Activated CD4-positive, alpha-beta memory T cell treated with anti-CD3 and anti-CD28 coated beads for 36 hours (primary cell): ENCODE data around the gene KCNJ12. TPM values are rescaled to one million over a fixed set of nuclear protein-coding genes. Genes with fewer than 3 reads are reported as not detected.

ENCODE experiments used
- CTCF ChIA-PET: fragments of 350-600 bp; sonication (Branson Sonifier 250); formaldehyde crosslinking; loops from one replicate; lab custom pipeline; 2021; ENCODE audit warnings: antibody characterized with exemption, inconsistent platforms; lab: Charles Lee
- POLR2A ChIA-PET: fragments of 350-600 bp; sonication (Branson Sonifier 250); formaldehyde crosslinking; loops from one replicate; lab custom pipeline; 2021; ENCODE audit warnings: antibody characterized with exemption; lab: Charles Lee
- DNase-seq: peaks from one replicate; pipeline ENCODE4 v3.0.0-alpha.2; 2020
- H3K27ac Mint-ChIP-seq: one replicate; pipeline ENCODE4 v1.8.0; 2021; ENCODE audit warnings: mixed read lengths
- H3K27me3 Mint-ChIP-seq: one replicate; pipeline ENCODE4 v1.8.0; 2021; ENCODE audit warnings: mixed read lengths
- H3K36me3 Mint-ChIP-seq: one replicate; pipeline ENCODE4 v1.8.0; 2021; ENCODE audit warnings: mixed read lengths
- H3K4me1 Mint-ChIP-seq: one replicate; pipeline ENCODE4 v1.8.0; 2021; ENCODE audit warnings: low read depth, mixed read lengths
- H3K4me3 Mint-ChIP-seq: one replicate; pipeline ENCODE4 v1.8.0; 2021; ENCODE audit warnings: mild to moderate bottlenecking, mixed read lengths
- H3K9me3 Mint-ChIP-seq: one replicate; pipeline ENCODE4 v1.8.0; 2021; ENCODE audit warnings: mixed read lengths
- intact Hi-C: fragments of 100-400 bp; cut with micrococcal nuclease; formaldehyde crosslinking; loops from one replicate; pipeline ENCODE4 v1.15.1; 2023
- total RNA-seq, 2 experiments: library from RNA; stranded (reverse); gene quantifications; one replicate each; pipeline ENCODE4 v1.2.3, GENCODE V29; 2021

KCNJ12 gene
- total RNA-seq, 2 experiments from 2014 or later, result not detected

GRCh38 chr17:21361020-21361809 is 14.9 kb upstream of the KCNJ12 start:
- Mint-ChIP-seq H3K9me3 (no peaks in the 10 kb centered on the region), H3K4me1 (no peaks in the 10 kb centered on the region), H3K27ac (no peak overlapping the region), H3K27me3 (no peaks in the 10 kb centered on the region), H3K4me3 (no peak overlapping the region), H3K36me3 (no peaks in the 10 kb centered on the region)
- CTCF ChIA-PET, result no interaction called here
- DNase-seq, result no peak
- intact Hi-C loops, result no loop called here
- POLR2A ChIA-PET, result no interaction called here

- Mint-ChIP-seq H3K9me3 (no peaks in the 10 kb centered on the region), H3K4me1 (no peaks in the 10 kb centered on the region), H3K27me3 (no peaks in the 10 kb centered on the region), H3K36me3 (no peaks in the 10 kb centered on the region), H3K4me3 (no peak overlapping the region), H3K27ac (no peak overlapping the region)
- ChIA-PET CTCF (no interaction called here), POLR2A (no interaction called here)
- intact Hi-C loops, result no loop called here
- DNase-seq, result no peak
Measured at GRCh38 chr17:21362331-21362931, 13.7 kb upstream of the KCNJ12 start.

GRCh38 chr17:21363776-21364642 is 12.1 kb upstream of the KCNJ12 start:
- H3K9me3 Mint-ChIP-seq, result no peaks in the 10 kb centered on the region
- intact Hi-C loops, result no loop called here
- H3K36me3 Mint-ChIP-seq, result no peaks in the 10 kb centered on the region
- ChIA-PET POLR2A (no interaction called here), CTCF (interaction anchor here (1.1 kb wide), 1 partner anchor 149 kb away, joined by 3 read pairs; no protein-coding TSS in a partner anchor)
- H3K4me3 Mint-ChIP-seq, result no peak overlapping the region
- peaks cover 3% of the 10 kb centered on the region for H3K27me3 Mint-ChIP-seq
- H3K4me1 Mint-ChIP-seq, result no peaks in the 10 kb centered on the region
- no peak for DNase-seq
- H3K27ac Mint-ChIP-seq, result no peak overlapping the region

- ChIA-PET POLR2A (no interaction called here), CTCF (interaction anchor here (1.1 kb wide), 1 partner anchor 148 kb away, joined by 3 read pairs; no protein-coding TSS in a partner anchor)
- intact Hi-C loops, result no loop called here
- H3K27ac Mint-ChIP-seq, result no peak overlapping the region
- H3K36me3 Mint-ChIP-seq, result no peaks in the 10 kb centered on the region
- peaks cover 3% of the 10 kb centered on the region for H3K27me3 Mint-ChIP-seq
- H3K9me3 Mint-ChIP-seq, result no peaks in the 10 kb centered on the region
- no peak overlapping the region for H3K4me3 Mint-ChIP-seq
- DNase-seq, result no peak
- H3K4me1 Mint-ChIP-seq, result no peaks in the 10 kb centered on the region
Measured at GRCh38 chr17:21365016-21365415, 11.1 kb upstream of the KCNJ12 start.

GRCh38 chr17:21368545-21369246 is 7.5 kb upstream of the KCNJ12 start:
- Mint-ChIP-seq H3K27me3 (peaks cover 3% of the 10 kb centered on the region), H3K4me3 (no peak overlapping the region)
- DNase-seq, result peak; percentile 15

GRCh38 chr17:21369395-21369794 is 6.8 kb upstream of the KCNJ12 start:
- Mint-ChIP-seq H3K4me1 (no peaks in the 10 kb centered on the region), H3K36me3 (no peaks in the 10 kb centered on the region), H3K27me3 (peaks cover 5% of the 10 kb centered on the region), H3K27ac (no peak overlapping the region), H3K9me3 (no peaks in the 10 kb centered on the region), H3K4me3 (no peak overlapping the region)
- CTCF ChIA-PET, result interaction anchor here (0.7 kb wide), 1 partner anchor 88 kb away, joined by 3 read pairs; no protein-coding TSS in a partner anchor
- POLR2A ChIA-PET, result no interaction called here
- intact Hi-C loops, result no loop called here
- no peak for DNase-seq

More at GRCh38 chr17:21368545-21369246, 7.5 kb upstream of the KCNJ12 start:
- Mint-ChIP-seq H3K9me3 (no peaks in the 10 kb centered on the region), H3K36me3 (no peaks in the 10 kb centered on the region), H3K27ac (no peak overlapping the region), H3K4me1 (no peaks in the 10 kb centered on the region)
- CTCF ChIA-PET, result interaction anchor here (0.7 kb wide), 1 partner anchor 89 kb away, joined by 3 read pairs; no protein-coding TSS in a partner anchor
- intact Hi-C loops, result no loop called here
- POLR2A ChIA-PET, result no interaction called here

- Mint-ChIP-seq H3K4me1 (no peaks in the 10 kb centered on the region), H3K27me3 (peaks cover 11% of the 10 kb centered on the region), H3K36me3 (no peaks in the 10 kb centered on the region), H3K9me3 (no peaks in the 10 kb centered on the region), H3K27ac (no peak overlapping the region), H3K4me3 (no peak overlapping the region)
- intact Hi-C loops, result no loop called here
- no peak for DNase-seq
- ChIA-PET POLR2A (no interaction called here), CTCF (no interaction called here)
Measured at GRCh38 chr17:21370430-21370829, 5.7 kb upstream of the KCNJ12 start.

- POLR2A ChIA-PET, result no interaction called here
Measured at GRCh38 chr17:21371511-21372081, 4.6 kb upstream of the KCNJ12 start.

GRCh38 chr17:21372256-21372954 is 3.8 kb upstream of the KCNJ12 start:
- Mint-ChIP-seq H3K4me1 (peaks cover 5% of the 10 kb centered on the region), H3K4me3 (no peak overlapping the region), H3K36me3 (no peaks in the 10 kb centered on the region), H3K27me3 (peaks cover 22% of the 10 kb centered on the region), H3K9me3 (no peaks in the 10 kb centered on the region), H3K27ac (no peak overlapping the region)
- intact Hi-C loops, result no loop called here
- CTCF ChIA-PET, result no interaction called here
- DNase-seq, result no peak
- POLR2A ChIA-PET, result no interaction called here

More at GRCh38 chr17:21371511-21372081, 4.6 kb upstream of the KCNJ12 start:
- CTCF ChIA-PET, result no interaction called here
- Mint-ChIP-seq H3K4me3 (no peak overlapping the region), H3K4me1 (no peaks in the 10 kb centered on the region), H3K27me3 (peaks cover 17% of the 10 kb centered on the region), H3K27ac (no peak overlapping the region), H3K36me3 (no peaks in the 10 kb centered on the region), H3K9me3 (no peaks in the 10 kb centered on the region)
- intact Hi-C loops, result no loop called here
- DNase-seq, result no peak

- no peak overlapping the region for H3K4me3 Mint-ChIP-seq
- ChIA-PET POLR2A (no interaction called here), CTCF (no interaction called here)
- H3K4me1 Mint-ChIP-seq, result peaks cover 9% of the 10 kb centered on the region
- peaks cover 26% of the 10 kb centered on the region for H3K27me3 Mint-ChIP-seq
- no peak overlapping the region for H3K27ac Mint-ChIP-seq
- DNase-seq, result no peak
- no peaks in the 10 kb centered on the region for H3K36me3 Mint-ChIP-seq
- no peaks in the 10 kb centered on the region for H3K9me3 Mint-ChIP-seq
- intact Hi-C loops, result no loop called here
Measured at GRCh38 chr17:21373036-21373435, 3.1 kb upstream of the KCNJ12 start.
